Fibroblast of the aortic adventitia (primary cell): ENCODE measurements around the gene NRXN2. TPM values are rescaled to one million over a fixed set of nuclear protein-coding genes. Genes with fewer than 3 reads are reported as not detected.

Experiments
- DNase-seq: peaks from one replicate; pipeline ENCODE4 v3.0.0-alpha.2; 2010; ENCODE audit warnings: low read depth
- H3K4me3 ChIP-seq: 2 replicates; pipeline ENCODE4 v1.5.1; 2011; ENCODE audit warnings: low read depth, mild to moderate bottlenecking, control low read depth, low read length, moderate library complexity
- total RNA-seq: library from RNA; depleted of rRNA; stranded (reverse); fragments of >200 nt; gene quantifications from 2 replicates; pipeline ENCODE4 v1.2.3, GENCODE V29; 2012; ENCODE audit warnings: low replicate concordance
- TF ChIP-seq, protein P1 (sequence below): IDR thresholded peaks from 2 replicates; pipeline ENCODE4 v1.5.1; 2011; ENCODE audit warnings: mild to moderate bottlenecking, low read length, control low read depth, inconsistent platforms; ENCODE audit not compliant: insufficient read depth

Gene NRXN2
- total RNA-seq, 1 donor, result 3.3 TPM

DNA sequence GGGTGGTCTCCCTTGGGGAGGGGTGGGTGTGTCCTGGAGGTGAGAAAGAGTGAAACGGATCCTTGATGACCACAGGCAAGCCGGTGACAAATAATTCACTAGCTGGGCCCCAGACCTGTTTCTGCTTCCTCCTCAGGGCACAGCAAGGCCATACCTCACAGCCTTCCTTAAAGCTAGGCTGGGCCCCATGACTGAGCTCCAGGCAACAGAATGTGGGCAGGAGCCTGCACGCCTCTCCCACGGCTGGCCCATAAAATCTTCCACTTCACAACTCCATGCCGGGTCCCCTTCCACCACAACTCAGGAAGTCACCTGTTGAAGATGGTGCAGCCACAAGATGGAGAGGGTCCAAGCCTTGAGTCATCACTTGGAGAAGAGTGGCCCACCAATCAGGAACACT is 108.1 kb downstream of the NRXN2 start:
- no peak overlapping the region for H3K4me3 ChIP-seq
- TF ChIP-seq, protein P1, sequence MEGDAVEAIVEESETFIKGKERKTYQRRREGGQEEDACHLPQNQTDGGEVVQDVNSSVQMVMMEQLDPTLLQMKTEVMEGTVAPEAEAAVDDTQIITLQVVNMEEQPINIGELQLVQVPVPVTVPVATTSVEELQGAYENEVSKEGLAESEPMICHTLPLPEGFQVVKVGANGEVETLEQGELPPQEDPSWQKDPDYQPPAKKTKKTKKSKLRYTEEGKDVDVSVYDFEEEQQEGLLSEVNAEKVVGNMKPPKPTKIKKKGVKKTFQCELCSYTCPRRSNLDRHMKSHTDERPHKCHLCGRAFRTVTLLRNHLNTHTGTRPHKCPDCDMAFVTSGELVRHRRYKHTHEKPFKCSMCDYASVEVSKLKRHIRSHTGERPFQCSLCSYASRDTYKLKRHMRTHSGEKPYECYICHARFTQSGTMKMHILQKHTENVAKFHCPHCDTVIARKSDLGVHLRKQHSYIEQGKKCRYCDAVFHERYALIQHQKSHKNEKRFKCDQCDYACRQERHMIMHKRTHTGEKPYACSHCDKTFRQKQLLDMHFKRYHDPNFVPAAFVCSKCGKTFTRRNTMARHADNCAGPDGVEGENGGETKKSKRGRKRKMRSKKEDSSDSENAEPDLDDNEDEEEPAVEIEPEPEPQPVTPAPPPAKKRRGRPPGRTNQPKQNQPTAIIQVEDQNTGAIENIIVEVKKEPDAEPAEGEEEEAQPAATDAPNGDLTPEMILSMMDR, result no peak
- no peak for DNase-seq

GRCh38 chr11:64613648-64614047 is 109.3 kb downstream of the NRXN2 start:
- TF ChIP-seq, protein P1, result no peak
- no peak for DNase-seq
- no peak overlapping the region for H3K4me3 ChIP-seq

GRCh38 chr11:64611869-64612646 is 110.9 kb downstream of the NRXN2 start:
- TF ChIP-seq, protein P1, result no peak
- no peak overlapping the region for H3K4me3 ChIP-seq
- no peak for DNase-seq

GRCh38 chr11:64611176-64611575 is 111.8 kb downstream of the NRXN2 start:
- TF ChIP-seq, protein P1, result no peak
- DNase-seq, result no peak
- no peak overlapping the region for H3K4me3 ChIP-seq

DNA sequence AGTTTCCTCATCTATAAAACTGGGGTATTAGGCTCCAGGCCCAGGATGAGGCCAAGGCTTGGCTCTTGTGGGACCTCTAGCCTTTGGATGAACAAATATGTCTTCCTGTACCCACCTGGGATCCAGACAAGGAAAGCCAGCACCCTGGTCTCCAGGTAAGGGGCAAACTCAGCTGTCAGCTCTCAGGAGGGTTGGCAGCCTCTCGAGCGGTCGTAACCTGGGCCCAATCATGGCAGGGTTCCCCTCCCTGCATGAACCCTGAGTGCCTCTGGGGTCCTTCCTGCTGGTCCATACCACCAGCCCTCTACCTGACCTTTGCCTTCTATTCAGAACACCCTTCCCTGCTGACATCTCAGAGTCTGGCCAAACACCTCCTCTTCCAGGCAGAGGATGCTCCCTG is 112.4 kb downstream of the NRXN2 start:
- DNase-seq, result no peak
- H3K4me3 ChIP-seq, result no peak overlapping the region
- TF ChIP-seq, protein P1, result no peak

DNA sequence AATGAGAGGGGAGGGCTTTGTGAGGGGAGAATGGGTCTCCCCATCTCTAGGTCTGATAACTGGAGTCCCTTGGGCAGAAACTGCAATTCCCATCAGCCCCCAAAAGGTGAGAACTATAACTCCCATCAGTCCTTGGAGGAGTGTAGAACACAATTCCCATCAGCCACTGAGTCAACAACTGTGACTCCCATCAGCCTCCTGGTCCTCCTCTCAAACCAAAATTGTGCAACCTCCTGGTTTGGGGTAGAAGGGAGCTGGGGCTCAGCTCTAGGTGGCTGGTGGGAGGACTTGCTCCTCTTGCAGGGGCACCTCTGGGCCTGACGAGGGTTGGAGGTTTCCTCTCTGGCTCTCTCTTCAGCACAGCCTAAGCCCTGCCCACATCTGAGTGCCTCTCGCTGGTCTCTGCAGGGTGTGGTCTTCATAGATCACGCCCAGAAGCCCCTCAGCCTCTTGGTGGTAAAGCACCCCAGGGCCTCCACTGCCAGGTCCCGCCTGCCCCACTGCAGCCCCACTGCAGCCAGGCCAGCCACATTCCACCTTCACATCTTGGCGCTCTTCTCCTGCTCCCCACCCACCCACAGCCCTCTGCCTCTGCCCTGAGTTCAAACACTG is 113.5 kb downstream of the NRXN2 start:
- DNase-seq, result no peak
- no peak overlapping the region for H3K4me3 ChIP-seq
- TF ChIP-seq, protein P1, result no peak
